Measurements from ENCODE around the gene WDR17.

- TF ChIP-seq CTCF (IDR thresholded peaks at IDR 0.05; ENCODE audit: low read depth, low read length) (no peak), EZH2phosphoT487 (IDR thresholded peaks at IDR 0.05; ENCODE audit: low read depth) (no peak)
Measured at GRCh38 chr4:176139518-176139917, 73.9 kb downstream of the WDR17 start.
